ENCODE measurements around the gene SSH3. TPM values are rescaled to one million over a fixed set of nuclear protein-coding genes. Genes with fewer than 3 reads are reported as not detected.

The SSH3 gene
- polyA plus RNA-seq, 1 of the 3 experiments (the other 2 are of a cell fraction) = 13.5 TPM

DNA sequence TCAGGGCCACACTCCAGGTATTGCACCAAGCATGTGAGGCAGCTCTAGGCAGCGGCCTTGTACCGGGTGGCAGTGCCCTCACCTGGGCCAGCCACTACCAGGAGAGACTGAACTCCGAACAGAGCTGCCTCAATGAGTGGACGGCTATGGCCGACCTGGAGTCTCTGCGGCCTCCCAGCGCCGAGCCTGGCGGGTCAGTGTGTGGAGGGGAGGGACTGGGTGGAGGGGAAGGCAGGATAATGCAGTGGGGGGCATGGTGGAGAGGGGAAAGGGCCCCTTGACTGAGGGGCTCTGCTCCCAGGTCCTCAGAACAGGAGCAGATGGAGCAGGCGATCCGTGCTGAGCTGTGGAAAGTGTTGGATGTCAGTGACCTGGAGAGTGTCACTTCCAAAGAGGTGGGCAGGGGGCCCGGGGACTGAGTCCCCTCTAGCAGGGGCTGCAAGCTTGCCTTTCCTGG lies 4.2 kb downstream of the SSH3 start:
- no peak for DNase-seq
- Histone ChIP-seq H3K4me3 (ENCODE audit: low read depth in 2 of 2, low read length in 1 of 2) (no peak overlapping the region), H3K4me2 (no peak overlapping the region), H3K9me3 (no peaks in the 10 kb centered on the region), H3K27ac (ENCODE audit: low read depth in 2 of 2, low read length in 1 of 2) (no peak overlapping the region), H3K36me3 (replicated peaks in 1 of 2; ENCODE audit: control insufficient read depth in 1 of 2, insufficient read depth in 2 of 2, low read length in 1 of 2) (peaks cover 0 to 5% of the 10 kb centered on the region in 2 experiments), H3K9ac (no peak overlapping the region), H3K79me2 (ENCODE audit: insufficient read depth) (no peaks in the 10 kb centered on the region), H3F3A (replicated peaks; ENCODE audit: insufficient read depth) (no peaks in the 10 kb centered on the region), H3K27me3 (ENCODE audit: insufficient read depth) (no peaks in the 10 kb centered on the region), H4K20me1 (ENCODE audit: insufficient read depth) (no peaks in the 10 kb centered on the region), H2AFZ (ENCODE audit: low read depth) (no peak overlapping the region), H3K4me1 (ENCODE audit: control insufficient read depth in 1 of 2, insufficient read depth in 2 of 2, low read depth in 1 of 2, low read length in 1 of 2) (peaks cover 11 to 27% of the 10 kb centered on the region in 2 experiments; a peak in 2 of 4 replicates), H3K9me2 (no peaks in the 10 kb centered on the region)
- 93% methylated on average over 5 of the region's 12 CpGs for WGBS (ENCODE audit: low lambda C conversion rate)
- no peak for TF ChIP-seq SIN3A (IDR thresholded peaks at IDR 0.05; ENCODE audit: borderline replicate concordance, low read depth, low read length)
- no peak for TF ChIP-seq FOSL2 (IDR thresholded peaks at IDR 0.05; ENCODE audit: borderline replicate concordance, low read depth)
- no peak for TF ChIP-seq YY1 (IDR thresholded peaks at IDR 0.05; ENCODE audit: low read depth)
- TF ChIP-seq CHD2 (IDR thresholded peaks at IDR 0.05; ENCODE audit: low read length, partially characterized antibody) = no peak
- TF ChIP-seq RAD21 (IDR thresholded peaks at IDR 0.05; ENCODE audit: low read length) = no peak
- no peak for TF ChIP-seq FOXM1 (IDR thresholded peaks at IDR 0.05; ENCODE audit: low read depth)
- TF ChIP-seq, protein P1, sequence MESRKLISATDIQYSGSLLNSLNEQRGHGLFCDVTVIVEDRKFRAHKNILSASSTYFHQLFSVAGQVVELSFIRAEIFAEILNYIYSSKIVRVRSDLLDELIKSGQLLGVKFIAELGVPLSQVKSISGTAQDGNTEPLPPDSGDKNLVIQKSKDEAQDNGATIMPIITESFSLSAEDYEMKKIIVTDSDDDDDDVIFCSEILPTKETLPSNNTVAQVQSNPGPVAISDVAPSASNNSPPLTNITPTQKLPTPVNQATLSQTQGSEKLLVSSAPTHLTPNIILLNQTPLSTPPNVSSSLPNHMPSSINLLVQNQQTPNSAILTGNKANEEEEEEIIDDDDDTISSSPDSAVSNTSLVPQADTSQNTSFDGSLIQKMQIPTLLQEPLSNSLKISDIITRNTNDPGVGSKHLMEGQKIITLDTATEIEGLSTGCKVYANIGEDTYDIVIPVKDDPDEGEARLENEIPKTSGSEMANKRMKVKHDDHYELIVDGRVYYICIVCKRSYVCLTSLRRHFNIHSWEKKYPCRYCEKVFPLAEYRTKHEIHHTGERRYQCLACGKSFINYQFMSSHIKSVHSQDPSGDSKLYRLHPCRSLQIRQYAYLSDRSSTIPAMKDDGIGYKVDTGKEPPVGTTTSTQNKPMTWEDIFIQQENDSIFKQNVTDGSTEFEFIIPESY (IDR thresholded peaks at IDR 0.05; ENCODE audit: borderline replicate concordance, low read depth) = no peak
- TF ChIP-seq SMC3 (IDR thresholded peaks at IDR 0.05; ENCODE audit: low read depth, low read length) = no peak
- TF ChIP-seq TAF1 (IDR thresholded peaks at IDR 0.05; ENCODE audit: borderline replicate concordance, low read depth, low read length) = no peak
- no peak for TF ChIP-seq NRF1 (IDR thresholded peaks at IDR 0.05; ENCODE audit: low read depth, low read length)
- TF ChIP-seq RCOR1 (IDR thresholded peaks at IDR 0.05; ENCODE audit: low read length) = no peak
- TF ChIP-seq JUND (IDR thresholded peaks at IDR 0.05) = no peak
- no peak for TF ChIP-seq FOXJ3 (CRISPR knock-in tag; IDR thresholded peaks at IDR 0.05)
- CTCF ChIA-PET = interaction anchor here (0.8 to 2.6 kb wide), 4 partner anchors 9 to 43 kb away, joined by 3 to 11 read pairs (median 4); no protein-coding TSS in a partner anchor
- POLR2A ChIA-PET = no interaction called here

DNA sequence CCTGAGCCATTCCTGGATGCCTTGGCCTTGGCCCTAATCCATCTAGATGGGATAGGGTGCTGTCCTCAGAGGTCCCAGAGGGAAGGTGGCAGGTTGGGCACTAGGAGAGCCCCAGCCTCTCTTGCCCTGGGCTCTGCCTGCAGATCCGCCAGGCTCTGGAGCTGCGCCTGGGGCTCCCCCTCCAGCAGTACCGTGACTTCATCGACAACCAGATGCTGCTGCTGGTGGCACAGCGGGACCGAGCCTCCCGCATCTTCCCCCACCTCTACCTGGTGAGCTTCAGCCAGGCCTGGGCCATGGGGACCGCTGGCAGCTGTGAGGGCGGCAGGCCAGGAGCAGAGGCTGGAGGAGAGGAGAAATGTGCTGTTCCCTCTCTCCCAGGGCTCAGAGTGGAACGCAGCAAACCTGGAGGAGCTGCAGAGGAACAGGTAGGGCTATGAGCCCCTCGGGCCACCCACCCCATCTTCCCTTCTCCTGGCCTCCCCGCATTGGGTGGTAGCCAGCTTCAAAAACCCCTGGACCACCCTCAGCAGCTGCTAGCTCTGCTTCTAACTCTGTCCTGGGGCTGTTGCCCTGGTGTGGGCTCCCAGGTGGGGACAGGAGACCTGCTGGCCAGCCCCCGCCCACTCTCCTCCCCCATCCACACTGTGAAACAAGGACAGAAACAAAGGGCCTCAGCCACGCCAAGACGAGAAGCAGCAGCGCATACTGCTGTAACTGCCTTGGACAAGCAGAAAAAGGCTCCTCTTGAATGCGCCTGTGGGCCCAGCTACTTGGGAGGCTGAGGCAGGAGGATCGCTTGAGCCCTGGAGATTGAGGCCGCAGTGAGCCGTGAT lies 4.9 kb downstream of the SSH3 start:
- no peaks in the 10 kb centered on the region for H4K20me1 ChIP-seq (ENCODE audit: insufficient read depth)
- peaks cover 0 to 5% of the 10 kb centered on the region in 2 experiments for H3K36me3 ChIP-seq (replicated peaks in 1 of 2; ENCODE audit: control insufficient read depth in 1 of 2, insufficient read depth in 2 of 2, low read length in 1 of 2)
- H3K27ac ChIP-seq (ENCODE audit: low read depth in 2 of 2, low read length in 1 of 2) = no peak overlapping the region
- H3K79me2 ChIP-seq (ENCODE audit: insufficient read depth) = no peaks in the 10 kb centered on the region
- H3F3A ChIP-seq (replicated peaks; ENCODE audit: insufficient read depth) = no peaks in the 10 kb centered on the region
- ChIA-PET POLR2A (no interaction called here), CTCF (interaction anchor here (0.8 to 2.6 kb wide), 5 partner anchors 9 to 46 kb away, joined by 3 to 11 read pairs (median 5); no protein-coding TSS in a partner anchor)
- no peak overlapping the region for H3K4me2 ChIP-seq
- no peak for DNase-seq
- no peak overlapping the region for H3K4me3 ChIP-seq (ENCODE audit: low read depth in 2 of 2, low read length in 1 of 2)
- no peak overlapping the region for H2AFZ ChIP-seq (ENCODE audit: low read depth)
- no peak overlapping the region for H3K9ac ChIP-seq
- H3K9me2 ChIP-seq = no peaks in the 10 kb centered on the region
- no peaks in the 10 kb centered on the region for H3K9me3 ChIP-seq
- H3K4me1 ChIP-seq (ENCODE audit: control insufficient read depth in 1 of 2, insufficient read depth in 2 of 2, low read depth in 1 of 2, low read length in 1 of 2) = peaks cover 6 to 28% of the 10 kb centered on the region in 2 experiments; a peak in 2 of 4 replicates
- no peak for TF ChIP-seq CHD2 (IDR thresholded peaks at IDR 0.05; ENCODE audit: low read length, partially characterized antibody)
- TF ChIP-seq SMC3 (IDR thresholded peaks at IDR 0.05; ENCODE audit: low read depth, low read length) = no peak
- TF ChIP-seq ELF1 (IDR thresholded peaks at IDR 0.05) = no peak
- no peak for TF ChIP-seq FOXM1 (IDR thresholded peaks at IDR 0.05; ENCODE audit: low read depth)
- TF ChIP-seq FOSL2 (IDR thresholded peaks at IDR 0.05; ENCODE audit: borderline replicate concordance, low read depth) = no peak
- no peak for TF ChIP-seq JUND (IDR thresholded peaks at IDR 0.05)
- TF ChIP-seq, protein P2, sequence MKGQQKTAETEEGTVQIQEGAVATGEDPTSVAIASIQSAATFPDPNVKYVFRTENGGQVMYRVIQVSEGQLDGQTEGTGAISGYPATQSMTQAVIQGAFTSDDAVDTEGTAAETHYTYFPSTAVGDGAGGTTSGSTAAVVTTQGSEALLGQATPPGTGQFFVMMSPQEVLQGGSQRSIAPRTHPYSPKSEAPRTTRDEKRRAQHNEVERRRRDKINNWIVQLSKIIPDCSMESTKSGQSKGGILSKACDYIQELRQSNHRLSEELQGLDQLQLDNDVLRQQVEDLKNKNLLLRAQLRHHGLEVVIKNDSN (IDR thresholded peaks at IDR 0.05; ENCODE audit: borderline replicate concordance, low read depth) = no peak
- TF ChIP-seq MXI1 (IDR thresholded peaks at IDR 0.05; ENCODE audit: low read depth, low read length) = no peak
- no peak for TF ChIP-seq RCOR1 (IDR thresholded peaks at IDR 0.05; ENCODE audit: low read length)
- TF ChIP-seq FOXJ3 (CRISPR knock-in tag; IDR thresholded peaks at IDR 0.05) = no peak
- TF ChIP-seq, protein P3, sequence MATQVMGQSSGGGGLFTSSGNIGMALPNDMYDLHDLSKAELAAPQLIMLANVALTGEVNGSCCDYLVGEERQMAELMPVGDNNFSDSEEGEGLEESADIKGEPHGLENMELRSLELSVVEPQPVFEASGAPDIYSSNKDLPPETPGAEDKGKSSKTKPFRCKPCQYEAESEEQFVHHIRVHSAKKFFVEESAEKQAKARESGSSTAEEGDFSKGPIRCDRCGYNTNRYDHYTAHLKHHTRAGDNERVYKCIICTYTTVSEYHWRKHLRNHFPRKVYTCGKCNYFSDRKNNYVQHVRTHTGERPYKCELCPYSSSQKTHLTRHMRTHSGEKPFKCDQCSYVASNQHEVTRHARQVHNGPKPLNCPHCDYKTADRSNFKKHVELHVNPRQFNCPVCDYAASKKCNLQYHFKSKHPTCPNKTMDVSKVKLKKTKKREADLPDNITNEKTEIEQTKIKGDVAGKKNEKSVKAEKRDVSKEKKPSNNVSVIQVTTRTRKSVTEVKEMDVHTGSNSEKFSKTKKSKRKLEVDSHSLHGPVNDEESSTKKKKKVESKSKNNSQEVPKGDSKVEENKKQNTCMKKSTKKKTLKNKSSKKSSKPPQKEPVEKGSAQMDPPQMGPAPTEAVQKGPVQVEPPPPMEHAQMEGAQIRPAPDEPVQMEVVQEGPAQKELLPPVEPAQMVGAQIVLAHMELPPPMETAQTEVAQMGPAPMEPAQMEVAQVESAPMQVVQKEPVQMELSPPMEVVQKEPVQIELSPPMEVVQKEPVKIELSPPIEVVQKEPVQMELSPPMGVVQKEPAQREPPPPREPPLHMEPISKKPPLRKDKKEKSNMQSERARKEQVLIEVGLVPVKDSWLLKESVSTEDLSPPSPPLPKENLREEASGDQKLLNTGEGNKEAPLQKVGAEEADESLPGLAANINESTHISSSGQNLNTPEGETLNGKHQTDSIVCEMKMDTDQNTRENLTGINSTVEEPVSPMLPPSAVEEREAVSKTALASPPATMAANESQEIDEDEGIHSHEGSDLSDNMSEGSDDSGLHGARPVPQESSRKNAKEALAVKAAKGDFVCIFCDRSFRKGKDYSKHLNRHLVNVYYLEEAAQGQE (IDR thresholded peaks at IDR 0.05; ENCODE audit: low read depth, low read length) = no peak
- WGBS (ENCODE audit: low lambda C conversion rate) = 93% methylated on average over 11 of the region's 20 CpGs
- H3K27me3 ChIP-seq (ENCODE audit: insufficient read depth) = no peaks in the 10 kb centered on the region
